RWPE2 (cell line): ENCODE measurements around the gene PPM1H.
"Not testable (repeated sequence)": the region's sequence is repeated elsewhere in the genome, so short reads cannot be mapped to it uniquely, and the experiment has no call there.

Experiments used
- ATAC-seq: fragments of 200-7000 bp; cut with Tn5 transposase; 3 replicates; pipeline ENCODE4 v1.9.1; 2021; ENCODE audit warnings: low read depth
- DNase-seq: peaks from one replicate; pipeline ENCODE4 v3.0.0-alpha.2; 2020; ENCODE audit warnings: low spot score
- H3K27ac ChIP-seq: fragments of 450-650 bp; 2 replicates; pipeline ENCODE4 v1.5.1; 2017; ENCODE audit warnings: mild to moderate bottlenecking; ENCODE audit not compliant: poor library complexity, severe bottlenecking
- H3K27me3 ChIP-seq: fragments of 250-450 bp; sonication (Bioruptor Pico); 2 replicates; pipeline ENCODE4 v1.5.1; 2021; ENCODE audit warnings: mild to moderate bottlenecking, moderate library complexity; ENCODE audit not compliant: insufficient read depth, poor library complexity, severe bottlenecking
- H3K36me3 ChIP-seq: fragments of 250-450 bp; sonication (Bioruptor Pico); 2 replicates; pipeline ENCODE4 v1.5.1; 2020; ENCODE audit warnings: low read depth, mild to moderate bottlenecking, moderate library complexity
- H3K4me1 ChIP-seq: fragments of 250-450 bp; sonication (Bioruptor Pico); 2 replicates; pipeline ENCODE4 v1.5.1; 2021; ENCODE audit warnings: mild to moderate bottlenecking, moderate library complexity; ENCODE audit not compliant: insufficient read depth, poor library complexity, severe bottlenecking
- H3K4me3 ChIP-seq: fragments of 250-450 bp; sonication (Bioruptor Pico); 2 replicates; pipeline ENCODE4 v1.5.1; 2021; ENCODE audit warnings: mild to moderate bottlenecking, moderate library complexity; ENCODE audit not compliant: severe bottlenecking
- H3K9me3 ChIP-seq: fragments of 250-450 bp; sonication (Bioruptor Pico); 2 replicates; pipeline ENCODE4 v1.5.1; 2021; ENCODE audit warnings: mild to moderate bottlenecking, moderate library complexity; ENCODE audit not compliant: severe bottlenecking
- CTCF ChIP-seq: fragments of 450-650 bp; IDR thresholded peaks from one replicate; pipeline ENCODE4 v1.5.1; 2017; ENCODE audit warnings: mild to moderate bottlenecking, moderate library complexity; ENCODE audit not compliant: poor library complexity, severe bottlenecking

PPM1H gene

DNA sequence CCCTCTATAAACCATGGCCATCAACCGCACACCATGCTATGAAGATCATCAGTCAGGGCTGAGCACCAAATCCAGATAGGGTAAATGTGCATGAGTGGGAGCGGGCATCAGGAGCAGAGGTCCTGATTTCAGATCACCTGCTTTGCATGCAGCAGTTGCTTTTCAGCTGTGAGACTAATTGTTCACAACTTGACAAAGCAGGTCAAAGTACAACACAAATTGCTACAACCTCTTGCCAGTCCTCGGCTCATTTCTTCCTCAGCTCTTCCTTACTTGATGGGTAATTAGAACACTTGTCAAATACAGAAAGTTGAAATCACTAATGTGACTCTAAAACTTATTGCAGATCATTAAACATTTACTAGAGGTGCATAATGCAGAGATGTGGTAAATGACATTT lies 171.6 kb downstream of the PPM1H start:
- Histone ChIP-seq H3K4me1 (no peaks in the 10 kb centered on the region), H3K27me3 (no peaks in the 10 kb centered on the region), H3K36me3 (no peaks in the 10 kb centered on the region), H3K9me3 (no peaks in the 10 kb centered on the region), H3K27ac (no peak overlapping the region), H3K4me3 (no peak overlapping the region)
- ATAC-seq (no peak), DNase-seq (no peak)
- TF ChIP-seq CTCF, result no peak

- no peaks in the 10 kb centered on the region for H3K4me1 ChIP-seq
- no peak for TF ChIP-seq CTCF
- DNase-seq (no peak), ATAC-seq (no peak)
- no peaks in the 10 kb centered on the region for H3K27me3 ChIP-seq
- H3K27ac ChIP-seq, result no peak overlapping the region
- no peaks in the 10 kb centered on the region for H3K9me3 ChIP-seq
- H3K36me3 ChIP-seq, result no peaks in the 10 kb centered on the region
- H3K4me3 ChIP-seq, result no peak overlapping the region
These were observed 172.3 kb downstream of the PPM1H start for GRCh38 chr12:62762645-62763044.

GRCh38 chr12:62761658-62762057 lies 173.3 kb downstream of the PPM1H start:
- no peak for TF ChIP-seq CTCF
- Histone ChIP-seq H3K27ac (no peak overlapping the region), H3K36me3 (no peaks in the 10 kb centered on the region), H3K9me3 (no peaks in the 10 kb centered on the region), H3K4me1 (no peaks in the 10 kb centered on the region), H3K4me3 (no peak overlapping the region), H3K27me3 (no peaks in the 10 kb centered on the region)
- DNase-seq (no peak), ATAC-seq (no peak)

- H3K36me3 ChIP-seq, result no peaks in the 10 kb centered on the region
- H3K4me1 ChIP-seq, result no peaks in the 10 kb centered on the region
- H3K9me3 ChIP-seq, result no peaks in the 10 kb centered on the region
- ATAC-seq (no peak), DNase-seq (no peak)
- no peak overlapping the region for H3K27ac ChIP-seq
- no peak overlapping the region for H3K4me3 ChIP-seq
- TF ChIP-seq CTCF, result no peak
- no peaks in the 10 kb centered on the region for H3K27me3 ChIP-seq
These were observed 174.2 kb downstream of the PPM1H start for GRCh38 chr12:62760779-62761178.

GRCh38 chr12:62760341-62760740 lies 174.6 kb downstream of the PPM1H start:
- H3K9me3 ChIP-seq, H3K27ac ChIP-seq, ATAC-seq, H3K27me3 ChIP-seq, H3K36me3 ChIP-seq, DNase-seq, H3K4me1 ChIP-seq, H3K4me3 ChIP-seq: not testable (repeated sequence)
